ENCODE results near the gene GZF1.

DNA sequence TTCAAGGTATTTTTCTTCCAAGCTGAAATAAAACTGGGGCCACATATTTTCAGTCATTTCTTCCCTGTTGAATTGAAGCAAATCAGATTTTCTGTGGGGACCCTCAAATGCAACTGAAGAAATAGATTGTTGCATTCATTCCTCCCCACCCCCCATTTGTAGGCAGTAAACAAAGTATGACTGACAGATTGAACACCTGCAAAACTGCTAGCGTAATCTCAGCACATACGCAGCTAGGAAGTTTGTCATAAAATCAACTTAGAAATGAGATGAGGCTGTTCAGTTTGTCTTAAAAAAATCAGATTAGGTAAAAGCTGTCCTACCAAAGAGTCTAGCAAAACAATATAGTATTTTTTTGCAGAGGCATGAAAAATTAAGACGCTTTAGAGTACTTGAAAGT is 8.9 kb downstream of the GZF1 start:
- TF ChIP-seq, protein P1, sequence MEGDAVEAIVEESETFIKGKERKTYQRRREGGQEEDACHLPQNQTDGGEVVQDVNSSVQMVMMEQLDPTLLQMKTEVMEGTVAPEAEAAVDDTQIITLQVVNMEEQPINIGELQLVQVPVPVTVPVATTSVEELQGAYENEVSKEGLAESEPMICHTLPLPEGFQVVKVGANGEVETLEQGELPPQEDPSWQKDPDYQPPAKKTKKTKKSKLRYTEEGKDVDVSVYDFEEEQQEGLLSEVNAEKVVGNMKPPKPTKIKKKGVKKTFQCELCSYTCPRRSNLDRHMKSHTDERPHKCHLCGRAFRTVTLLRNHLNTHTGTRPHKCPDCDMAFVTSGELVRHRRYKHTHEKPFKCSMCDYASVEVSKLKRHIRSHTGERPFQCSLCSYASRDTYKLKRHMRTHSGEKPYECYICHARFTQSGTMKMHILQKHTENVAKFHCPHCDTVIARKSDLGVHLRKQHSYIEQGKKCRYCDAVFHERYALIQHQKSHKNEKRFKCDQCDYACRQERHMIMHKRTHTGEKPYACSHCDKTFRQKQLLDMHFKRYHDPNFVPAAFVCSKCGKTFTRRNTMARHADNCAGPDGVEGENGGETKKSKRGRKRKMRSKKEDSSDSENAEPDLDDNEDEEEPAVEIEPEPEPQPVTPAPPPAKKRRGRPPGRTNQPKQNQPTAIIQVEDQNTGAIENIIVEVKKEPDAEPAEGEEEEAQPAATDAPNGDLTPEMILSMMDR (IDR thresholded peaks at IDR 0.05; ENCODE audit: low read depth, low read length, missing input control): no peak
- TF ChIP-seq YY1 (IDR thresholded peaks at IDR 0.05) (no peak), GABPA (IDR thresholded peaks at IDR 0.05 in 1 of 2, conservative IDR thresholded peaks at IDR 0.05 in 1 of 2) (no peak)
- TF ChIP-seq, protein P2, sequence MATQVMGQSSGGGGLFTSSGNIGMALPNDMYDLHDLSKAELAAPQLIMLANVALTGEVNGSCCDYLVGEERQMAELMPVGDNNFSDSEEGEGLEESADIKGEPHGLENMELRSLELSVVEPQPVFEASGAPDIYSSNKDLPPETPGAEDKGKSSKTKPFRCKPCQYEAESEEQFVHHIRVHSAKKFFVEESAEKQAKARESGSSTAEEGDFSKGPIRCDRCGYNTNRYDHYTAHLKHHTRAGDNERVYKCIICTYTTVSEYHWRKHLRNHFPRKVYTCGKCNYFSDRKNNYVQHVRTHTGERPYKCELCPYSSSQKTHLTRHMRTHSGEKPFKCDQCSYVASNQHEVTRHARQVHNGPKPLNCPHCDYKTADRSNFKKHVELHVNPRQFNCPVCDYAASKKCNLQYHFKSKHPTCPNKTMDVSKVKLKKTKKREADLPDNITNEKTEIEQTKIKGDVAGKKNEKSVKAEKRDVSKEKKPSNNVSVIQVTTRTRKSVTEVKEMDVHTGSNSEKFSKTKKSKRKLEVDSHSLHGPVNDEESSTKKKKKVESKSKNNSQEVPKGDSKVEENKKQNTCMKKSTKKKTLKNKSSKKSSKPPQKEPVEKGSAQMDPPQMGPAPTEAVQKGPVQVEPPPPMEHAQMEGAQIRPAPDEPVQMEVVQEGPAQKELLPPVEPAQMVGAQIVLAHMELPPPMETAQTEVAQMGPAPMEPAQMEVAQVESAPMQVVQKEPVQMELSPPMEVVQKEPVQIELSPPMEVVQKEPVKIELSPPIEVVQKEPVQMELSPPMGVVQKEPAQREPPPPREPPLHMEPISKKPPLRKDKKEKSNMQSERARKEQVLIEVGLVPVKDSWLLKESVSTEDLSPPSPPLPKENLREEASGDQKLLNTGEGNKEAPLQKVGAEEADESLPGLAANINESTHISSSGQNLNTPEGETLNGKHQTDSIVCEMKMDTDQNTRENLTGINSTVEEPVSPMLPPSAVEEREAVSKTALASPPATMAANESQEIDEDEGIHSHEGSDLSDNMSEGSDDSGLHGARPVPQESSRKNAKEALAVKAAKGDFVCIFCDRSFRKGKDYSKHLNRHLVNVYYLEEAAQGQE (IDR thresholded peaks at IDR 0.05): no peak

Data from liver (tissue), 3 donors.